GM18502 (cell line): Measurements from ENCODE around the gene PIR.

ENCODE experiments used
- ATAC-seq: cut with Tn5 transposase; IDR thresholded peaks from one replicate; pipeline ENCODE4 v1.9.1; 2021; ENCODE audit warnings: mild to moderate bottlenecking; ENCODE audit not compliant: unreplicated experiment, poor library complexity

Gene PIR

GRCh38 chrX:15430076-15430475 lies 63.1 kb downstream of the PIR start:
- no peak for ATAC-seq

- ATAC-seq = no peak
These were observed 68.1 kb downstream of the PIR start for GRCh38 chrX:15425024-15425423.

- no peak for ATAC-seq
These were observed 74.4 kb downstream of the PIR start for GRCh38 chrX:15418707-15419181.

- no peak for ATAC-seq
These were observed 75.0 kb downstream of the PIR start for GRCh38 chrX:15418041-15418706.

GRCh38 chrX:15416133-15416993 lies 76.8 kb downstream of the PIR start:
- ATAC-seq = no peak

GRCh38 chrX:15413101-15413500 lies 80.0 kb downstream of the PIR start:
- ATAC-seq = no peak

- ATAC-seq = no peak
These were observed 82.2 kb downstream of the PIR start for GRCh38 chrX:15410947-15411346.

GRCh38 chrX:15410430-15410829 lies 82.7 kb downstream of the PIR start:
- ATAC-seq = no peak

- ATAC-seq = no peak
These were observed 87.3 kb downstream of the PIR start for GRCh38 chrX:15405846-15406245.

- no peak for ATAC-seq
These were observed 88.6 kb downstream of the PIR start for GRCh38 chrX:15404401-15405096.

GRCh38 chrX:15401378-15401777 lies 91.8 kb downstream of the PIR start:
- no peak for ATAC-seq

- no peak for ATAC-seq
These were observed 93.2 kb downstream of the PIR start for GRCh38 chrX:15399962-15400391.

- no peak for ATAC-seq
These were observed 94.3 kb downstream of the PIR start for GRCh38 chrX:15398874-15399273.

- no peak for ATAC-seq
These were observed 97.3 kb downstream of the PIR start for GRCh38 chrX:15395789-15396188.

GRCh38 chrX:15391850-15392249 lies 101.3 kb downstream of the PIR start:
- ATAC-seq = no peak

GRCh38 chrX:15384304-15384703 lies 108.8 kb downstream of the PIR start, which contains the start of gene VEGFD:
TSS of gene VEGFD (minus strand) at chrX:15384413. CDS start at chrX:15383946, 467 bp downstream.
- no peak for ATAC-seq

GRCh38 chrX:15382813-15383212 lies 110.3 kb downstream of the PIR start:
- ATAC-seq = no peak

GRCh38 chrX:15376956-15377355 lies 116.2 kb downstream of the PIR start:
- ATAC-seq = no peak

- no peak for ATAC-seq
These were observed 119.2 kb downstream of the PIR start for GRCh38 chrX:15373976-15374375.

- ATAC-seq = no peak
These were observed 126.4 kb downstream of the PIR start for GRCh38 chrX:15366506-15367352.
